ENCODE measurements around the gene MAP3K1.

The MAP3K1 gene

GRCh38 chr5:56849671-56850070 lies 34.3 kb downstream of the MAP3K1 start:
- DNase-seq: no peak

GRCh38 chr5:56850423-56850822 lies 35.1 kb downstream of the MAP3K1 start:
- DNase-seq: no peak

GRCh38 chr5:56851258-56851941 lies 36.1 kb downstream of the MAP3K1 start:
- DNase-seq: no peak

- DNase-seq: no peak
Observed at GRCh38 chr5:56852228-56853000, 37.1 kb downstream of the MAP3K1 start.

GRCh38 chr5:56853698-56854097 lies 38.3 kb downstream of the MAP3K1 start:
- no peak for DNase-seq

- no peak for DNase-seq
Observed at GRCh38 chr5:56854920-56855319, 39.6 kb downstream of the MAP3K1 start.

GRCh38 chr5:56856541-56857178 lies 41.3 kb downstream of the MAP3K1 start:
- DNase-seq: no peak

- no peak for DNase-seq
Observed at GRCh38 chr5:56858777-56859442, 43.6 kb downstream of the MAP3K1 start.

- no peak for DNase-seq
Observed at GRCh38 chr5:56861893-56862485, 46.6 kb downstream of the MAP3K1 start.

- DNase-seq: no peak
Observed at GRCh38 chr5:56862909-56863308, 47.6 kb downstream of the MAP3K1 start.

GRCh38 chr5:56871777-56872176 lies 56.4 kb downstream of the MAP3K1 start:
- DNase-seq: no peak

GRCh38 chr5:56873056-56873455 lies 57.7 kb downstream of the MAP3K1 start:
- DNase-seq: no peak

- DNase-seq: no peak
Observed at GRCh38 chr5:56876327-56876726, 61.0 kb downstream of the MAP3K1 start.

GRCh38 chr5:56881571-56881970 lies 66.2 kb downstream of the MAP3K1 start:
- DNase-seq: no peak

GRCh38 chr5:56893251-56893951 lies 78.1 kb downstream of the MAP3K1 start:
- DNase-seq: no peak

GRCh38 chr5:56896763-56897162 lies 81.4 kb downstream of the MAP3K1 start:
- DNase-seq: no peak

GRCh38 chr5:56898213-56898612 lies 82.9 kb downstream of the MAP3K1 start:
- DNase-seq: no peak

- DNase-seq: no peak
Observed at GRCh38 chr5:56900395-56900794, 85.0 kb downstream of the MAP3K1 start.

GRCh38 chr5:56900858-56901578 lies 85.7 kb downstream of the MAP3K1 start:
- no peak for DNase-seq

GRCh38 chr5:56908942-56909293 lies 93.6 kb downstream of the MAP3K1 start:
- DNase-seq: no peak

- peak; percentile 88 for DNase-seq
Observed at GRCh38 chr5:56909294-56910209, 94.2 kb downstream of the MAP3K1 start, which contains the start of gene SETD9. SETD9 (plus strand) TSS chr5:56909596; CDS start chr5:56909646, 50 bp downstream.

All from NCI-H1048 (cell line).